ENCODE results near the gene CASP10. TPM values are rescaled to one million over a fixed set of nuclear protein-coding genes. Genes with fewer than 3 reads are reported as not detected.
A peak's percentile ranks its signal among the peaks of the same experiment; 100 is the strongest.

CASP10 gene
- total RNA-seq, 1 donor from 2014 or later = 9.0 TPM

- no peak overlapping the region for H3K27ac Mint-ChIP-seq
- no peak for DNase-seq (ENCODE audit: low spot score, unreplicated experiment)
- H3K9me3 Mint-ChIP-seq (ENCODE audit: low read depth) = no peaks in the 10 kb centered on the region
- no peak for TF ChIP-seq CTCF (IDR thresholded peaks at IDR 0.05; ENCODE audit: unreplicated experiment)
- H3K36me3 Mint-ChIP-seq (ENCODE audit: insufficient read depth) = peaks cover 12% of the 10 kb centered on the region
- H3K4me3 Mint-ChIP-seq (ENCODE audit: low read depth) = no peak overlapping the region
- H3K27me3 Mint-ChIP-seq = no peaks in the 10 kb centered on the region
- H3K4me1 Mint-ChIP-seq (ENCODE audit: low read depth) = peaks cover 13% of the 10 kb centered on the region
Observed at GRCh38 chr2:201150454-201151020, 32.4 kb upstream of the CASP10 start.

GRCh38 chr2:201151127-201151981 is 31.6 kb upstream of the CASP10 start:
- H3K27me3 Mint-ChIP-seq = no peaks in the 10 kb centered on the region
- no peaks in the 10 kb centered on the region for H3K9me3 Mint-ChIP-seq (ENCODE audit: low read depth)
- peaks cover 12% of the 10 kb centered on the region for H3K36me3 Mint-ChIP-seq (ENCODE audit: insufficient read depth)
- no peak for DNase-seq (ENCODE audit: low spot score, unreplicated experiment)
- no peak for TF ChIP-seq CTCF (IDR thresholded peaks at IDR 0.05; ENCODE audit: unreplicated experiment)
- no peak overlapping the region for H3K27ac Mint-ChIP-seq
- H3K4me1 Mint-ChIP-seq (ENCODE audit: low read depth) = peaks cover 12% of the 10 kb centered on the region
- no peak overlapping the region for H3K4me3 Mint-ChIP-seq (ENCODE audit: low read depth)

GRCh38 chr2:201152517-201152916 is 30.4 kb upstream of the CASP10 start:
- no peak overlapping the region for H3K27ac Mint-ChIP-seq
- no peaks in the 10 kb centered on the region for H3K27me3 Mint-ChIP-seq
- DNase-seq (ENCODE audit: low spot score, unreplicated experiment) = no peak
- H3K36me3 Mint-ChIP-seq (ENCODE audit: insufficient read depth) = peaks cover 12% of the 10 kb centered on the region
- H3K4me3 Mint-ChIP-seq (ENCODE audit: low read depth) = no peak overlapping the region
- no peak for TF ChIP-seq CTCF (IDR thresholded peaks at IDR 0.05; ENCODE audit: unreplicated experiment)
- peaks cover 12% of the 10 kb centered on the region for H3K4me1 Mint-ChIP-seq (ENCODE audit: low read depth)
- H3K9me3 Mint-ChIP-seq (ENCODE audit: low read depth) = no peaks in the 10 kb centered on the region

- Mint-ChIP-seq H3K4me1 (ENCODE audit: low read depth) (peaks cover 18% of the 10 kb centered on the region), H3K27ac (peak overlapping the region; percentile 30), H3K36me3 (ENCODE audit: insufficient read depth) (peaks cover 12% of the 10 kb centered on the region), H3K4me3 (ENCODE audit: low read depth) (no peak overlapping the region), H3K9me3 (ENCODE audit: low read depth) (no peaks in the 10 kb centered on the region), H3K27me3 (no peaks in the 10 kb centered on the region)
- DNase-seq (ENCODE audit: low spot score, unreplicated experiment) = no peak
- TF ChIP-seq CTCF (IDR thresholded peaks at IDR 0.05; ENCODE audit: unreplicated experiment) = no peak
Observed at GRCh38 chr2:201152999-201153815, 29.7 kb upstream of the CASP10 start.
